ES-I3 (cell line): ENCODE data around the gene ORM1.
"Not testable (repeated sequence)": the region's sequence is repeated elsewhere in the genome, so short reads cannot be mapped to it uniquely, and the experiment has no call there.

ENCODE experiments used
- H3K36me3 ChIP-seq: 2 replicates; pipeline ENCODE4 v1.6.1; 2013; ENCODE audit warnings: mild to moderate bottlenecking, low read length, control low read depth, moderate library complexity; ENCODE audit not compliant: insufficient read depth
- H3K4me1 ChIP-seq: 2 replicates; pipeline ENCODE4 v1.6.1; 2013; ENCODE audit warnings: mild to moderate bottlenecking, control low read depth, low read length; ENCODE audit not compliant: insufficient read depth
- H3K9ac ChIP-seq: 2 replicates; pipeline ENCODE4 v1.6.1; 2013; ENCODE audit warnings: low read depth, mild to moderate bottlenecking, low read length, moderate library complexity
- H3K9me3 ChIP-seq: 2 replicates; pipeline ENCODE4 v1.6.1; 2013; ENCODE audit warnings: mild to moderate bottlenecking, low read length, moderate library complexity; ENCODE audit not compliant: control insufficient read depth, insufficient read depth

Gene ORM1

GRCh38 chr9:114322831-114323531, at the start of gene ORM1:
Gene ORM1 (plus strand): TSS chr9:114323098. CDS start chr9:114323134, 36 bp downstream.
- H3K9me3 ChIP-seq, H3K4me1 ChIP-seq, H3K36me3 ChIP-seq, H3K9ac ChIP-seq: not testable (repeated sequence)

GRCh38 chr9:114273461-114273881, 49.4 kb upstream of the ORM1 start:
- peaks cover 6% of the 10 kb centered on the region for H3K36me3 ChIP-seq
- H3K4me1 ChIP-seq, result no peaks in the 10 kb centered on the region; the same call in 1 of the 2 replicates
- no peak overlapping the region for H3K9ac ChIP-seq
- no peaks in the 10 kb centered on the region for H3K9me3 ChIP-seq

- peaks cover 6% of the 10 kb centered on the region for H3K36me3 ChIP-seq
- H3K4me1 ChIP-seq, result peaks cover 4% of the 10 kb centered on the region; the same call in 1 of the 2 replicates
- H3K9ac ChIP-seq, result no peak overlapping the region
- H3K9me3 ChIP-seq, result no peaks in the 10 kb centered on the region
These were observed 48.7 kb upstream of the ORM1 start for GRCh38 chr9:114274217-114274616.

- peaks cover 6% of the 10 kb centered on the region for H3K36me3 ChIP-seq
- peaks cover 5% of the 10 kb centered on the region; the same call in 1 of the 2 replicates for H3K4me1 ChIP-seq
These were observed 47.5 kb upstream of the ORM1 start for GRCh38 chr9:114275246-114276004.

GRCh38 chr9:114276908-114277821, 45.7 kb upstream of the ORM1 start:
- peaks cover 5% of the 10 kb centered on the region; the same call in 1 of the 2 replicates for H3K4me1 ChIP-seq
- no peaks in the 10 kb centered on the region; the same call in 1 of the 2 replicates for H3K36me3 ChIP-seq
- no peak overlapping the region for H3K9ac ChIP-seq
- no peaks in the 10 kb centered on the region for H3K9me3 ChIP-seq

More at GRCh38 chr9:114275246-114276004, 47.5 kb upstream of the ORM1 start:
- Histone ChIP-seq H3K9ac (no peak overlapping the region), H3K9me3 (no peaks in the 10 kb centered on the region)

- no peaks in the 10 kb centered on the region for H3K9me3 ChIP-seq
- H3K4me1 ChIP-seq, result peaks cover 11% of the 10 kb centered on the region
- no peak overlapping the region for H3K9ac ChIP-seq
- no peaks in the 10 kb centered on the region; the same call in 1 of the 2 replicates for H3K36me3 ChIP-seq
These were observed 44.5 kb upstream of the ORM1 start for GRCh38 chr9:114278356-114278755.

GRCh38 chr9:114278881-114279570, 43.9 kb upstream of the ORM1 start:
- H3K4me1 ChIP-seq, result peaks cover 11% of the 10 kb centered on the region
- no peaks in the 10 kb centered on the region for H3K36me3 ChIP-seq
- no peak overlapping the region for H3K9ac ChIP-seq
- no peaks in the 10 kb centered on the region for H3K9me3 ChIP-seq

- Histone ChIP-seq H3K36me3 (no peaks in the 10 kb centered on the region), H3K4me1 (peaks cover 11% of the 10 kb centered on the region), H3K9ac (no peak overlapping the region), H3K9me3 (no peaks in the 10 kb centered on the region)
These were observed 43.2 kb upstream of the ORM1 start for GRCh38 chr9:114279693-114280092.

GRCh38 chr9:114280636-114281472, 42.0 kb upstream of the ORM1 start:
- Histone ChIP-seq H3K36me3 (no peaks in the 10 kb centered on the region), H3K9ac (no peak overlapping the region), H3K4me1 (peaks cover 15% of the 10 kb centered on the region), H3K9me3 (no peaks in the 10 kb centered on the region)

- Histone ChIP-seq H3K36me3 (no peaks in the 10 kb centered on the region), H3K9me3 (no peaks in the 10 kb centered on the region), H3K4me1 (peaks cover 16% of the 10 kb centered on the region), H3K9ac (no peak overlapping the region)
These were observed 41.3 kb upstream of the ORM1 start for GRCh38 chr9:114281473-114282103.

GRCh38 chr9:114282104-114282485, 40.8 kb upstream of the ORM1 start:
- Histone ChIP-seq H3K9me3 (no peaks in the 10 kb centered on the region), H3K4me1 (peaks cover 16% of the 10 kb centered on the region), H3K36me3 (no peaks in the 10 kb centered on the region), H3K9ac (no peak overlapping the region)

GRCh38 chr9:114282507-114282906, 40.4 kb upstream of the ORM1 start:
- Histone ChIP-seq H3K36me3 (no peaks in the 10 kb centered on the region), H3K9ac (no peak overlapping the region), H3K4me1 (peaks cover 16% of the 10 kb centered on the region)

GRCh38 chr9:114282926-114283325, 40.0 kb upstream of the ORM1 start:
- H3K36me3 ChIP-seq, result no peaks in the 10 kb centered on the region
- H3K4me1 ChIP-seq, result peaks cover 20% of the 10 kb centered on the region
- no peak overlapping the region for H3K9ac ChIP-seq
- no peaks in the 10 kb centered on the region for H3K9me3 ChIP-seq

More at GRCh38 chr9:114282507-114282906, 40.4 kb upstream of the ORM1 start:
- H3K9me3 ChIP-seq, result no peaks in the 10 kb centered on the region
